K562 (cell line): Measurements from ENCODE around the gene COL23A1. TPM values are rescaled to one million over a fixed set of nuclear protein-coding genes. Genes with fewer than 3 reads are reported as not detected.
A peak's percentile ranks its signal among the peaks of the same experiment; 100 is the strongest.

Experiments used
- ATAC-seq: fragments of 200-7000 bp; cut with Tn5 transposase; 3 replicates; pipeline ENCODE4 v1.9.1; 2020; ENCODE audit warnings: moderate library complexity
- BruUV-seq: library from RNA; stranded (reverse); fragments of 400-500 nt; replicated peaks from 2 replicates; lab custom pipeline; 2021; lab: Mats Ljungman, UMichigan
- CTCF ChIA-PET: fragments of 300-600 bp; formaldehyde crosslinking; extraction: SDS; loops from one replicate; lab custom pipeline; 2021; ENCODE audit warnings: low intra/inter-chr PET ratio; lab: Yijun Ruan, JAX
- POLR2A ChIA-PET: fragments of 300-600, 350-650 bp; sonication (Branson Sonifier 250); formaldehyde crosslinking; extraction: SDS; loops from one replicate; lab custom pipeline; 2021; ENCODE audit warnings: antibody characterized with exemption, inconsistent platforms; lab: Yijun Ruan, JAX
- DNase-seq, 4 experiments: peaks; one replicate each; pipeline versions ENCODE4 v3.0.0 to v3.0.0-alpha.2; 2011 to 2018; ENCODE audit warnings: low spot score in 3 of 4, mixed read lengths in 3 of 4; ENCODE audit errors: extremely low read depth in 1 of 4
- FAIRE-seq: peaks from 2 replicates; lab custom pipeline; 2011; peaks lifted over from hg19 to GRCh38; lab: Jason Lieb, UNC
- H2AFZ ChIP-seq: 2 replicates; pipeline ENCODE4 v1.6.0; 2011; ENCODE audit warnings: low read depth, low read length, control low read depth, inconsistent platforms
- H3K27ac ChIP-seq: fragments of 200-600 bp; 3 replicates; pipeline ENCODE4 v1.8.0; 2011; ENCODE audit warnings: low read depth, mild to moderate bottlenecking, control low read depth, inconsistent platforms, low read length, moderate library complexity, mixed read lengths; ENCODE audit errors: extremely low read depth
- H3K27me3 ChIP-seq, 2 experiments: fragments of 300-600 bp in 1 of 2; 2 replicates in 1 of 2; 3 replicates in 1 of 2; pipeline versions ENCODE4 v1.6.0 to v1.8.0; 2011; ENCODE audit warnings: inconsistent platforms in 2 of 2, low read length in 2 of 2, mild to moderate bottlenecking in 1 of 2, mixed read lengths in 1 of 2, moderate library complexity in 1 of 2; ENCODE audit not compliant: control insufficient read depth in 2 of 2, insufficient read depth in 2 of 2
- H3K36me3 ChIP-seq: fragments of 300-600 bp; 3 replicates; pipeline ENCODE4 v1.8.0; 2011; ENCODE audit warnings: mild to moderate bottlenecking, low read length, inconsistent platforms; ENCODE audit not compliant: control insufficient read depth, insufficient read depth
- H3K4me1 ChIP-seq, 2 experiments: fragments of 200-600 bp in 1 of 2; replicated peaks in 1 of 2; 2 replicates in 1 of 2; 3 replicates in 1 of 2; pipeline versions ENCODE4 v1.5.1 to v1.8.0; 2011; ENCODE audit warnings: inconsistent platforms in 2 of 2, low read length in 2 of 2, mild to moderate bottlenecking in 1 of 2, mixed read lengths in 1 of 2, moderate library complexity in 1 of 2; ENCODE audit not compliant: control insufficient read depth in 2 of 2, insufficient read depth in 2 of 2
- H3K4me2 ChIP-seq: 2 replicates; pipeline ENCODE4 v1.6.1; 2011; ENCODE audit warnings: low read length, control low read depth, inconsistent platforms, mixed read lengths; ENCODE audit not compliant: insufficient read depth
- H3K4me3 ChIP-seq: fragments of 200-600 bp; sonication (generic), shearing (Covaris generic); 2 replicates; pipeline ENCODE4 v1.5.1; 2016; ENCODE audit warnings: control low read depth, inconsistent platforms
- H3K79me2 ChIP-seq: fragments of 200-600 bp; 3 replicates; pipeline ENCODE4 v1.8.0; 2011; ENCODE audit warnings: low read length, inconsistent platforms; ENCODE audit not compliant: control insufficient read depth, insufficient read depth
- H3K9ac ChIP-seq, 2 experiments: 2 replicates each; pipeline versions ENCODE4 v1.6.0 to v1.6.1; 2011; ENCODE audit warnings: low read depth in 2 of 2, low read length in 2 of 2, control low read depth in 1 of 2, inconsistent platforms in 1 of 2, mild to moderate bottlenecking in 1 of 2, mixed read lengths in 1 of 2; ENCODE audit not compliant: insufficient read depth in 1 of 2
- H3K9me1 ChIP-seq: one replicate; pipeline ENCODE4 v1.6.0; 2011; ENCODE audit warnings: inconsistent platforms, mild to moderate bottlenecking, low read length, moderate library complexity; ENCODE audit not compliant: control insufficient read depth, insufficient read depth
- H3K9me3 ChIP-seq: replicated peaks from 2 replicates; pipeline ENCODE4 v1.5.1; 2011; ENCODE audit warnings: low read depth, low read length, inconsistent platforms; ENCODE audit not compliant: control insufficient read depth, insufficient read depth
- H4K20me1 ChIP-seq: replicated peaks from 2 replicates; pipeline ENCODE4 v1.6.1; 2011; ENCODE audit warnings: low read length, inconsistent platforms, mixed read lengths; ENCODE audit not compliant: control insufficient read depth, insufficient read depth
- ATF7 ChIP-seq: fragments of 450-650 bp; IDR thresholded peaks from 2 replicates; pipeline ENCODE4 v1.7.1; 2014; ENCODE audit warnings: mild to moderate bottlenecking, moderate library complexity
- CBFB ChIP-seq: sonication (generic); formaldehyde crosslinking; IDR thresholded peaks from 2 replicates; pipeline ENCODE4 v1.4.0; 2020; ENCODE audit warnings: mild to moderate bottlenecking, missing genetic modification reagents
- CREM ChIP-seq: IDR thresholded peaks from 2 replicates; pipeline ENCODE4 v1.6.1; 2014; ENCODE audit warnings: antibody characterized with exemption, low read depth
- ELF2 ChIP-seq: fragments of 250-450 bp; sonication (Bioruptor Pico); IDR thresholded peaks from 2 replicates; pipeline ENCODE4 v1.5.0; 2021; ENCODE audit warnings: mild to moderate bottlenecking
- JUN ChIP-seq, 2 experiments: sonication (generic) in 1 of 2; formaldehyde crosslinking in 1 of 2; IDR thresholded peaks; 2 replicates each; pipeline versions ENCODE4 v1.6.1 to v1.8.0; 2012 to 2022; ENCODE audit warnings: borderline replicate concordance in 2 of 2, mild to moderate bottlenecking in 2 of 2, improper control_type of control experiment in 1 of 2, low read depth in 1 of 2, low read length in 1 of 2, missing genetic modification reagents in 1 of 2
- PHB ChIP-seq: fragments of 250-450 bp; sonication (Bioruptor Pico); IDR thresholded peaks from 2 replicates; pipeline ENCODE4 v1.5.0; 2021
- WGBS: fragments of 100-300 bp; shearing (Covaris generic); methylation state at CpG from one replicate; pipeline ENCODE4 v1.1.6; 2016; ENCODE audit warnings: low coverage, mixed read lengths; ENCODE audit not compliant: insufficient coverage; ENCODE audit errors: missing lambda C conversion rate; 5-methylcytosine and 5-hydroxymethylcytosine counted together
- in situ Hi-C: fragments of 300-500 bp; cut with MboI; formaldehyde crosslinking; loops from 4 replicates; pipeline ENCODE4 v1.15.0; 2018; ENCODE audit warnings: inconsistent platforms, mixed read lengths
- intact Hi-C: fragments of 100-400 bp; cut with micrococcal nuclease; formaldehyde crosslinking; loops from 2 replicates; pipeline ENCODE4 v1.14.2; 2022
- polyA plus RNA-seq, 8 experiments: library from polyadenylated mRNA; depleted of rRNA in 4 of 8; stranded (reverse) in 5 of 8; unstranded in 3 of 8; fragments of >200 nt; fragmentation: Nextera tagmentation in 2 of 8; fragmentation: Illumina TruSeq in 1 of 8; extraction: Ambion mirVana in 2 of 8; extraction: Trizol in 1 of 8; gene quantifications; 2 replicates each; pipeline versions ENCODE4 v1.2.1 to v1.2.3, GENCODE V29; 2011 to 2014; ENCODE audit warnings: inconsistent platforms in 1 of 8, missing spikeins in 1 of 8
- total RNA-seq, 7 experiments: library from RNA; depleted of rRNA in 6 of 7; stranded (reverse); fragments of >200 nt in 6 of 7; fragmentation: Illumina TruSeq in 2 of 7; extraction: Trizol in 2 of 7; gene quantifications; 2 replicates each; pipeline versions ENCODE4 v1.2.1 to v1.2.3, GENCODE V29; 2011 to 2021; ENCODE audit warnings: low replicate concordance in 1 of 7
- TF ChIP-seq, protein P1 (sequence below): sonication (generic); formaldehyde crosslinking; IDR thresholded peaks from 2 replicates; pipeline ENCODE4 v1.8.0; 2022; ENCODE audit warnings: missing genetic modification reagents, mild to moderate bottlenecking, moderate library complexity, borderline replicate concordance
- TF ChIP-seq, protein P2 (sequence below), 2 experiments: fragments of 450-650 bp in 1 of 2; sonication (generic) in 1 of 2; formaldehyde crosslinking in 1 of 2; IDR thresholded peaks in 1 of 2; conservative IDR thresholded peaks in 1 of 2; 2 replicates each; pipeline versions ENCODE4 v1.6.1 to v1.8.1; 2016 to 2023; ENCODE audit warnings: mild to moderate bottlenecking in 2 of 2, moderate library complexity in 2 of 2, inconsistent platforms in 1 of 2, missing genetic modification reagents in 1 of 2

COL23A1 gene
- total and polyA plus RNA-seq, 9 of the 15 experiments (the other 6 are each of a cell fraction or from before 2014, with no cell fraction given): 0.09 TPM; not detected in 8

DNA sequence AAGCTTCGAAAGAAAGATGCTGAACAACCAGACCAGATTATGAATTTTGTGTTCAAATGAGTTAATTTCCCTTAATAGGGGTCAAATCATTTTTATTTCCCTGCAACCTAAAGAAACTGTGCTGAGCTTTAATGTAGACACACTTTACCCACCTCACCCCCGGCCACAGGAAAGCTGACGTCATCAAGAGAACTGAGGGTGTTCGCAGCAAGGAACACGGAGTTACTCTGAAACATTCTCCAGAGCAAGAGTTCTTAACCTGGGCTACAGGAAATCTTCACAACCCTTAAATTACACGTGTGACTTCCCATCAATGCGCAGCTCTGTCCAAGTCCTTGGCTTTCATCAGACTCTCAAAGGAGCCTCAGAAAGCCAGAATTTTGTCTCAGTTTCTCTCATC lies 116.3 kb downstream of the COL23A1 start:
- Histone ChIP-seq H3K4me2 (no peak overlapping the region), H3K27ac (no peak overlapping the region), H3K9me1 (no peaks in the 10 kb centered on the region), H2AFZ (no peak overlapping the region), H3K9ac (no peak overlapping the region), H3K36me3 (no peaks in the 10 kb centered on the region), H3K9me3 (0 out of 2 replicates have a peak, but pooled peaks cover 3% of the 10 kb centered on the region), H4K20me1 (no peaks in the 10 kb centered on the region; the same call in 1 of the 2 replicates), H3K4me1 (peaks cover 0 to 8% of the 10 kb centered on the region in 2 experiments; a peak in 3 of 5 replicates), H3K4me3 (no peak overlapping the region), H3K79me2 (no peaks in the 10 kb centered on the region), H3K27me3 (peaks cover 16 to 47% of the 10 kb centered on the region in 2 experiments)
- DNase-seq (no peak), FAIRE-seq (peak; percentile 42), ATAC-seq (no peak)
- no TSS peak for BruUV-seq
- TF ChIP-seq PHB (CRISPR knock-in tag) (no peak), CBFB (CRISPR knock-in tag) (no peak), ELF2 (CRISPR knock-in tag) (no peak), JUN (IDR thresholded peaks at IDR 0.05; ENCODE audit: borderline replicate concordance, low read depth, low read length) (0 out of 2 replicates have a peak, but pooled peaks have one; percentile 14), JUN (CRISPR knock-in tag; IDR thresholded peaks at IDR 0.05; ENCODE audit: borderline replicate concordance) (no peak), ATF7 (peak; percentile 48; the same call in 1 of the 2 replicates), CREM (0 out of 2 replicates have a peak, but pooled peaks have one; percentile 18)
- TF ChIP-seq, protein P1, sequence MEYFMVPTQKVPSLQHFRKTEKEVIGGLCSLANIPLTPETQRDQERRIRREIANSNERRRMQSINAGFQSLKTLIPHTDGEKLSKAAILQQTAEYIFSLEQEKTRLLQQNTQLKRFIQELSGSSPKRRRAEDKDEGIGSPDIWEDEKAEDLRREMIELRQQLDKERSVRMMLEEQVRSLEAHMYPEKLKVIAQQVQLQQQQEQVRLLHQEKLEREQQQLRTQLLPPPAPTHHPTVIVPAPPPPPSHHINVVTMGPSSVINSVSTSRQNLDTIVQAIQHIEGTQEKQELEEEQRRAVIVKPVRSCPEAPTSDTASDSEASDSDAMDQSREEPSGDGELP: no peak
- TF ChIP-seq, protein P2, sequence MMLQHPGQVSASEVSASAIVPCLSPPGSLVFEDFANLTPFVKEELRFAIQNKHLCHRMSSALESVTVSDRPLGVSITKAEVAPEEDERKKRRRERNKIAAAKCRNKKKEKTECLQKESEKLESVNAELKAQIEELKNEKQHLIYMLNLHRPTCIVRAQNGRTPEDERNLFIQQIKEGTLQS (IDR thresholded peaks at IDR 0.05): peak; percentile 73
- TF ChIP-seq, protein P2 (CRISPR knock-in tag; conservative IDR thresholded peaks at IDR 0.05): no peak
- intact Hi-C loops: no loop called here
- in situ Hi-C loops: no loop called here
- CTCF ChIA-PET: no interaction called here
- 23% methylated on average over 7 of the region's 7 CpGs for WGBS
- POLR2A ChIA-PET: interaction anchor here (0.7 to 1.2 kb wide), 2 partner anchors 13 to 81 kb away, joined by 3 to 5 read pairs; no protein-coding TSS in a partner anchor
